Chondrocyte (in vitro differentiated cells): Measurements from ENCODE around the gene MLANA. TPM values are rescaled to one million over a fixed set of nuclear protein-coding genes. Genes with fewer than 3 reads are reported as not detected.
A peak's percentile ranks its signal among the peaks of the same experiment; 100 is the strongest.

ENCODE experiments used
- DNase-seq: peaks from one replicate; pipeline ENCODE4 v3.0.0; 2021; ENCODE audit warnings: mixed read lengths, low spot score
- H3K27ac Mint-ChIP-seq: one replicate; pipeline ENCODE4 v1.8.0; 2021; ENCODE audit warnings: mild to moderate bottlenecking, moderate library complexity, mixed read lengths; ENCODE audit not compliant: unreplicated experiment
- H3K27me3 Mint-ChIP-seq: 2 replicates; pipeline ENCODE4 v1.8.0; 2021; ENCODE audit warnings: low read depth, mixed read lengths
- H3K36me3 Mint-ChIP-seq: 2 replicates; pipeline ENCODE4 v1.8.0; 2021; ENCODE audit warnings: low read depth, mixed read lengths
- H3K4me1 Mint-ChIP-seq: 2 replicates; pipeline ENCODE4 v1.8.0; 2021; ENCODE audit warnings: low read depth, mild to moderate bottlenecking, mixed read lengths
- H3K4me3 Mint-ChIP-seq: one replicate; pipeline ENCODE4 v1.8.0; 2021; ENCODE audit warnings: mild to moderate bottlenecking, moderate library complexity, mixed read lengths; ENCODE audit not compliant: unreplicated experiment
- H3K9me3 Mint-ChIP-seq: 2 replicates; pipeline ENCODE4 v1.8.0; 2021; ENCODE audit warnings: low read depth, mixed read lengths
- long read RNA-seq: library from polyadenylated mRNA; stranded (forward); transcript quantifications from one replicate; pipeline ENCODE4 v2.0.0, GENCODE V29; 2021
- total RNA-seq: library from RNA; stranded (reverse); gene quantifications from 3 replicates; pipeline ENCODE4 v1.2.1, GENCODE V29; 2021
- TF ChIP-seq, protein P1 (sequence below): fragments of 200-600 bp; sonication (generic); IDR thresholded peaks from 2 replicates; pipeline ENCODE4 v1.5.0; 2021; ENCODE audit warnings: antibody characterized with exemption, mild to moderate bottlenecking, moderate library complexity

Gene MLANA, protein sequence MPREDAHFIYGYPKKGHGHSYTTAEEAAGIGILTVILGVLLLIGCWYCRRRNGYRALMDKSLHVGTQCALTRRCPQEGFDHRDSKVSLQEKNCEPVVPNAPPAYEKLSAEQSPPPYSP
- not detected in 3 replicates for total RNA-seq
- long read RNA-seq = 0 reads

DNA sequence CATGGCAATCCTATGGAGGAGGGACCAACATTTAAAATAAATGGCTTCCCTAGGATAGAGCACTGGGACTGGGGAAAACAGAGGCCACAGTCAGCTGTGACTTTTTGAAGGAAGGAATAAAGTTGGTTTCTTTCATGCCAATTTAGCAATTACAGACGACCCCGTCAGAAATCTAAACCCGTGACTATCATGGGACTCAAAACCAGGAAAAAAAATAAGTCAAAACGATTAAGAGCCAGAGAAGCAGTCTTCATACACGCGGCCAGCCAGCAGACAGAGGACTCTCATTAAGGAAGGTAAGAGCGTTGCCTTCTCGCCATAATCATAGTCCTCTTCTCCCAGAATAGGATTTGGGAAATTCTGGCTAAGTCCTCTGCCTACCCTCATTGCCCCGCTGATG, at the start of gene MLANA:
TSS of gene MLANA (plus strand) at position 249 of the 400 bp plus-strand sequence. CDS start 1,586 bp downstream, outside the sequence.
- Mint-ChIP-seq H3K36me3 (no peaks in the 10 kb centered on the region), H3K9me3 (no peaks in the 10 kb centered on the region), H3K4me3 (no peak within 1 kb of the TSS), H3K4me1 (no peaks in the 10 kb centered on the region), H3K27ac (no peak within 1 kb of the TSS), H3K27me3 (no peaks in the 10 kb centered on the region)
- TF ChIP-seq, protein P1, sequence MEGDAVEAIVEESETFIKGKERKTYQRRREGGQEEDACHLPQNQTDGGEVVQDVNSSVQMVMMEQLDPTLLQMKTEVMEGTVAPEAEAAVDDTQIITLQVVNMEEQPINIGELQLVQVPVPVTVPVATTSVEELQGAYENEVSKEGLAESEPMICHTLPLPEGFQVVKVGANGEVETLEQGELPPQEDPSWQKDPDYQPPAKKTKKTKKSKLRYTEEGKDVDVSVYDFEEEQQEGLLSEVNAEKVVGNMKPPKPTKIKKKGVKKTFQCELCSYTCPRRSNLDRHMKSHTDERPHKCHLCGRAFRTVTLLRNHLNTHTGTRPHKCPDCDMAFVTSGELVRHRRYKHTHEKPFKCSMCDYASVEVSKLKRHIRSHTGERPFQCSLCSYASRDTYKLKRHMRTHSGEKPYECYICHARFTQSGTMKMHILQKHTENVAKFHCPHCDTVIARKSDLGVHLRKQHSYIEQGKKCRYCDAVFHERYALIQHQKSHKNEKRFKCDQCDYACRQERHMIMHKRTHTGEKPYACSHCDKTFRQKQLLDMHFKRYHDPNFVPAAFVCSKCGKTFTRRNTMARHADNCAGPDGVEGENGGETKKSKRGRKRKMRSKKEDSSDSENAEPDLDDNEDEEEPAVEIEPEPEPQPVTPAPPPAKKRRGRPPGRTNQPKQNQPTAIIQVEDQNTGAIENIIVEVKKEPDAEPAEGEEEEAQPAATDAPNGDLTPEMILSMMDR = no peak
- DNase-seq = no peak

DNA sequence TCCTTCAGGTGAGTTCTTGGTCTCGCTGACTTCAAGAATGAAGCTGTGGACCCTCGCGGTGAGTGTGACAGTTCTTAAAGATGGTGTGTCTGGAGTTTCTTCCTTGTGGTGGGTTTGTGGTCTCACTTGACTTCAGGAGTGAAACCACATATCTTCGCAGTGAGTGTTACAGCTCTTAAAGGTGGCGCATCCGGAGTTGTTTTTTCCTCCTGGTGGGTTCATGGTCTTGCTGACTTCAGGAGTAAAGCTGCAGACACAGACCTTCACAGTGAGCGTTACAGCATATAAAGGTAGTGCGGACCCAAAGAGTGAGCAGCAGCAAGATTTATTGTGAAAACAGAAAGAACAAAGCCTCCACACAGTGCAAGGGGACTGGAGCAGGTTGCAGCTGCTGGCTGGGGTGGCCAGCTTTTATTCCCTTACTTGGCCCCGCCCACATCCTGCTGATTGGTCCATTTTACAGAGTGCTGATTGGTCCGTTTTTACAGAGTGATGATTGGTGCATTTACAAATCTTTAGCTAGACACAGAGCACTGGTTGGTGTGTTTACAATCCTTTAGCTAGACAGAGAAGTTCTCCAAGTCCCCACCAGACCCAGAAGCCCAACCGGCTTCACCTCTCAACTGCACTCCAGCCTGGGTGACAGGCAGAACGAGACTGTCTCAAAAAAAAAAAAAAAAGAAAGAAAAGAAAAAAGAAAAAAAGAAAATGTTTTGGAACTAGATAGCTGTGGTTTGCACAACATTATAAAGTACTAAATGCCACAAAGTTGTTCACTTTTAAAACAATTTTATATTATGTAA, 48.7 kb upstream of the MLANA start:
- H3K4me3 Mint-ChIP-seq = no peak overlapping the region
- TF ChIP-seq, protein P1 = no peak
- no peak overlapping the region for H3K27ac Mint-ChIP-seq
- no peaks in the 10 kb centered on the region for H3K36me3 Mint-ChIP-seq
- peaks cover 38% of the 10 kb centered on the region for H3K4me1 Mint-ChIP-seq
- peaks cover 12% of the 10 kb centered on the region for H3K27me3 Mint-ChIP-seq
- DNase-seq = no peak
- no peaks in the 10 kb centered on the region for H3K9me3 Mint-ChIP-seq

DNA sequence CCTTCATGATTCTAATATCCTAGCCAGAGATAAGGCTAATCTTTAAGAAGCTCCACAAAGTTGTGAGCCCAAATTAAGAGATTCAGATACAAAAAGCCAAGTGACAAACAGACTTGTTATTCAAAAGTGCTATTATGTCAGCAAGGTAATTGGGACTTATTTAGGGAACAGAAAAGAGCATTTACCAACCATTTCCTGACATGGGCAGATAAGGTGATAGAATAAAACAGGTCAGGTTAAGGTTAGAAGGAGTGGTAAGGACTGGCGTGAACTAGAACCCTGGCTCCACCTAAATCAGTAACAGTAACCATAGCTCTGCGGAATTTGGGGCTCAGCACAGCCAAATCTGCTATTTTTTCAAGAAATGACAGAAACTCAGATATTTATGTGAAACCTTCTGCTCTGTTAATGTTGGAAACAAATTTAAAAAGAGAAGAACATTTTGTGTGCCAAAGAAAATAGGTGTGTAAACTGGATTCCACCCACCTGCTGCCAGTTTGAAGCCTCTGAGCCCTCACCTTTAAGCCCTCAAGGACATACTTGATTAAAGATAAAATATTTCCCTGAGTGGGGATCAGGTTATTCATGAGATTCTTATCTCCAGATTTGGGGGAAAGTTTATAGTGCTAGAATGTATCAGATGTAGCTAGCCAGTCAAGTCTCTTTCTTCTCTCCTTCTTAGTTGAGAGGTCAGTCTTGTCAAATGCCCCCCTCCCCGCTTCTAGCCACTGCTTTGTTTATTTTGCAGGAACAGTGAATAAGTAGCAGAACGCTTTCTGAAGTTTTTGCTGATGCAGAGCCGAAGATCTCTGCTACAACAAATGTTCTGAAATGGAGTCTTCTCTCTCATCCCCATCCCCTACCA, 47.5 kb upstream of the MLANA start:
- Mint-ChIP-seq H3K4me1 (peaks cover 38% of the 10 kb centered on the region), H3K27me3 (peaks cover 13% of the 10 kb centered on the region), H3K9me3 (no peaks in the 10 kb centered on the region), H3K27ac (peak overlapping the region; percentile 36), H3K36me3 (peaks cover 3% of the 10 kb centered on the region), H3K4me3 (no peak overlapping the region)
- TF ChIP-seq, protein P1 = no peak
- DNase-seq = no peak

DNA sequence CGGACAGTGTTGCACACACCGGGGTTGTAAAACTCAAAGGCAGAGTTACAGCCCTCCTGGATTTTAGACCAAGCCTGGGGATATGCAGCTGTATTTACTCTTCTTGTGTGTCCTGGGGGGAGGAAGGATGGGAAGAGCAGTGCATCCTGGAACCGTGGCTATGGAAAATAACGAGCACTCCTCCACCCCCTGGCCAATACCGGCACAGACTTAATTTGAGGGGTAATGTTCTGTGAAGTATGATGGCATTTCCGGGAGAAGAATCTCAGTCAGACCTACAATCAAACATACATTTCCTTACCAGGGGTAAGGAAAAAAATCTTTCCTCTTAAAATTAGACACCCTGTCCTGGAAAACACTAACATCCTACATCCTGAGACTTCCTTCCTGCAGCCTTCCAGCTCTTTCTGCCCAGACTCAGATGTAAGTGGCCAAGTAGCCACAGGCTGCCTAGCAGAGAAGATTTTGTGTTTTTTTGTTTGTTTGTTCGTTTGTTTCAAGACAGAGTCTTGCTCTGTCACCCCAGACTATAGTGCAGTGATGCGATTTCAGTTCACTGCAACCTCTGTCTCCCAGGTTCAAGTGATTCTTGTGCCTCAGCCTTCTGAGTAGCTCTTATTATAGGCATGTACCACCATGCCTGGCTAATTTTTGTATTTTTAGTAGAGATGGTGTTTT, 46.8 kb upstream of the MLANA start:
- H3K27ac Mint-ChIP-seq = peak overlapping the region; percentile 74
- no peaks in the 10 kb centered on the region for H3K9me3 Mint-ChIP-seq
- peaks cover 18% of the 10 kb centered on the region for H3K27me3 Mint-ChIP-seq
- H3K36me3 Mint-ChIP-seq = peaks cover 3% of the 10 kb centered on the region
- peaks cover 37% of the 10 kb centered on the region for H3K4me1 Mint-ChIP-seq
- H3K4me3 Mint-ChIP-seq = no peak overlapping the region
- no peak for DNase-seq
- TF ChIP-seq, protein P1 = peak; percentile 19
